CD4-positive, alpha-beta T cell (primary cell): ENCODE results near the gene OR1J1. TPM values are rescaled to one million over a fixed set of nuclear protein-coding genes. Genes with fewer than 3 reads are reported as not detected.

Experiments
- ATAC-seq: fragments of 200-7000 bp; cut with Tn5 transposase; one replicate; pipeline ENCODE4 v1.10.0; 2022; ENCODE audit warnings: mild to moderate bottlenecking; ENCODE audit not compliant: poor library complexity
- CTCF ChIA-PET: fragments of 350-600 bp; sonication (Branson Sonifier 250); formaldehyde crosslinking; loops from one replicate; lab custom pipeline; 2021; ENCODE audit warnings: antibody characterized with exemption, inconsistent platforms; lab: Charles Lee
- POLR2A ChIA-PET: fragments of 350-600 bp; sonication (Branson Sonifier 250); formaldehyde crosslinking; loops from one replicate; lab custom pipeline; 2021; ENCODE audit warnings: antibody characterized with exemption, inconsistent platforms; lab: Charles Lee
- DNase-seq, 14 experiments: peaks; one replicate each; pipeline ENCODE4 v3.0.0-alpha.2; 2013 to 2020; ENCODE audit warnings: mixed read lengths in 2 of 14
- H3K27ac ChIP-seq, 2 donors: one replicate each; pipeline versions ENCODE4 v1.5.1 to v1.7.0; 2013; ENCODE audit warnings: low read length in 2 of 2, low read depth in 1 of 2, mild to moderate bottlenecking in 1 of 2
- H3K27me3 ChIP-seq, 2 experiments: 1 replicate in 1 of 2; 2 replicates in 1 of 2; pipeline versions ENCODE4 v1.6.1 to v1.7.0; 2013; ENCODE audit warnings: low read length in 2 of 2, control low read depth in 1 of 2, mild to moderate bottlenecking in 1 of 2, moderate library complexity in 1 of 2; ENCODE audit not compliant: insufficient read depth in 2 of 2, control insufficient read depth in 1 of 2
- H3K36me3 ChIP-seq: one replicate; pipeline ENCODE4 v1.6.1; 2013; ENCODE audit warnings: low read length, control low read depth; ENCODE audit not compliant: insufficient read depth
- H3K4me1 ChIP-seq: one replicate; pipeline ENCODE4 v1.6.1; 2013; ENCODE audit warnings: low read length, control low read depth; ENCODE audit not compliant: insufficient read depth
- H3K4me3 ChIP-seq: one replicate; pipeline ENCODE4 v1.5.1; 2013; ENCODE audit warnings: mild to moderate bottlenecking, low read length, moderate library complexity
- H3K9me3 ChIP-seq, 2 experiments: 1 replicate in 1 of 2; 2 replicates in 1 of 2; pipeline versions ENCODE4 v1.6.1 to v1.7.0; 2013; ENCODE audit warnings: low read length in 2 of 2, mild to moderate bottlenecking in 2 of 2, control low read depth in 1 of 2, moderate library complexity in 1 of 2; ENCODE audit not compliant: control insufficient read depth in 1 of 2, insufficient read depth in 1 of 2
- H3K27ac Mint-ChIP-seq: one replicate; pipeline ENCODE4 v1.8.0; 2020; ENCODE audit warnings: mixed read lengths
- H3K27me3 Mint-ChIP-seq: one replicate; pipeline ENCODE4 v1.8.0; 2021; ENCODE audit warnings: mixed read lengths
- H3K36me3 Mint-ChIP-seq: one replicate; pipeline ENCODE4 v1.8.0; 2021; ENCODE audit warnings: low read depth, mixed read lengths
- H3K4me1 Mint-ChIP-seq: one replicate; pipeline ENCODE4 v1.8.0; 2021; ENCODE audit warnings: low read depth, mixed read lengths
- H3K4me3 Mint-ChIP-seq: one replicate; pipeline ENCODE4 v1.8.0; 2020; ENCODE audit warnings: mild to moderate bottlenecking, mixed read lengths
- H3K9me3 Mint-ChIP-seq: one replicate; pipeline ENCODE4 v1.8.0; 2020; ENCODE audit warnings: mixed read lengths
- CTCF ChIP-seq: fragments of 200-600 bp; IDR thresholded peaks from one replicate; pipeline ENCODE4 v1.8.0; 2022; ENCODE audit warnings: antibody characterized with exemption, mild to moderate bottlenecking
- intact Hi-C, 2 experiments: fragments of 100-400 bp; cut with DNase I in 1 of 2; cut with micrococcal nuclease in 1 of 2; formaldehyde crosslinking; loops; one replicate each; pipeline versions ENCODE4 v1.15.1 to v1.9.0; 2023 to 2025; cut with DNase I, micrococcal nuclease
- total RNA-seq, 174 experiments: library from RNA in 2 of 174; stranded (reverse) in 2 of 174; gene quantifications; one replicate each; pipeline ENCODE4 v1.2.3 and lab custom pipeline; 2021 to 2026

Gene OR1J1
- total RNA-seq, 2 experiments from 2014 or later: not detected

GRCh38 chr9:122519376-122519775, 41.6 kb upstream of the OR1J1 start:
- ATAC-seq: no peak
- ChIA-PET CTCF (no interaction called here), POLR2A (no interaction called here)

GRCh38 chr9:122518841-122519240, 41.1 kb upstream of the OR1J1 start, which contains the start of gene OR1J4:
Gene OR1J4 (plus strand): TSS chr9:122519141. CDS start chr9:122519141, 0 bp downstream.
- Mint-ChIP-seq H3K4me1 (no peaks in the 10 kb centered on the region), H3K27ac (no peak within 1 kb of the TSS), H3K9me3 (no peaks in the 10 kb centered on the region), H3K27me3 (peaks cover 21% of the 10 kb centered on the region), H3K4me3 (no peak within 1 kb of the TSS), H3K36me3 (no peaks in the 10 kb centered on the region)
- Histone ChIP-seq H3K27me3 (peaks cover 4 to 12% of the 10 kb centered on the region in 2 experiments), H3K36me3 (no peaks in the 10 kb centered on the region), H3K27ac (no peak within 1 kb of the TSS), H3K9me3 (no peaks in the 10 kb centered on the region), H3K4me1 (no peaks in the 10 kb centered on the region), H3K4me3 (no peak within 1 kb of the TSS)
- intact Hi-C loops: no loop called here
- ATAC-seq: no peak
- CTCF ChIA-PET: no interaction called here
- DNase-seq: no peak
- TF ChIP-seq CTCF: no peak
- POLR2A ChIA-PET: no interaction called here

More at GRCh38 chr9:122519376-122519775, 41.6 kb upstream of the OR1J1 start:
- Mint-ChIP-seq H3K9me3 (no peaks in the 10 kb centered on the region), H3K4me1 (no peaks in the 10 kb centered on the region), H3K4me3 (no peak overlapping the region), H3K27me3 (peaks cover 23% of the 10 kb centered on the region), H3K27ac (no peak overlapping the region), H3K36me3 (no peaks in the 10 kb centered on the region)
- Histone ChIP-seq H3K4me1 (no peaks in the 10 kb centered on the region), H3K9me3 (no peaks in the 10 kb centered on the region), H3K27ac (no peak overlapping the region), H3K4me3 (no peak overlapping the region), H3K27me3 (peaks cover 4 to 12% of the 10 kb centered on the region in 2 experiments), H3K36me3 (no peaks in the 10 kb centered on the region)
- no peak for TF ChIP-seq CTCF
- intact Hi-C loops: no loop called here
- no peak for DNase-seq

GRCh38 chr9:122518226-122518625, 40.5 kb upstream of the OR1J1 start:
- TF ChIP-seq CTCF: no peak
- CTCF ChIA-PET: no interaction called here
- POLR2A ChIA-PET: no interaction called here
- Mint-ChIP-seq H3K4me1 (no peaks in the 10 kb centered on the region), H3K9me3 (no peaks in the 10 kb centered on the region), H3K4me3 (no peak overlapping the region), H3K27me3 (peaks cover 16% of the 10 kb centered on the region), H3K36me3 (no peaks in the 10 kb centered on the region), H3K27ac (no peak overlapping the region)
- intact Hi-C loops: no loop called here
- no peak overlapping the region for H3K4me3 ChIP-seq
- H3K4me1 ChIP-seq: no peaks in the 10 kb centered on the region
- H3K27me3 ChIP-seq: peaks cover 3 to 12% of the 10 kb centered on the region in 2 experiments
- ATAC-seq (no peak), DNase-seq (no peak)
- H3K27ac ChIP-seq: no peak overlapping the region
- H3K36me3 ChIP-seq: no peaks in the 10 kb centered on the region
- H3K9me3 ChIP-seq: no peaks in the 10 kb centered on the region
